Tibial artery (tissue), 4 donors: ENCODE data around the gene CYSRT1.
A peak's percentile ranks its signal among the peaks of the same experiment; 100 is the strongest.

Experiments used
- DNase-seq, 2 donors: peaks; one replicate each; pipeline ENCODE4 v3.0.0-alpha.2; 2019
- H3K27ac ChIP-seq, 2 donors: fragments of 200-600 bp; sonication (generic) in 1 of 2; 1 replicate in 1 of 2; 2 replicates in 1 of 2; pipeline ENCODE4 v1.5.1; 2018 to 2019; ENCODE audit warnings: mild to moderate bottlenecking in 1 of 2
- H3K27me3 ChIP-seq, 2 donors: fragments of 200-600 bp; sonication (generic) in 1 of 2; one replicate each; pipeline versions ENCODE4 v1.5.1 to v1.6.0; 2016 to 2019
- H3K36me3 ChIP-seq, 3 donors: fragments of 200-600 bp; sonication (generic) in 2 of 3; one replicate each; pipeline ENCODE4 v1.5.1; 2016 to 2019; ENCODE audit warnings: mild to moderate bottlenecking in 2 of 3
- H3K4me1 ChIP-seq, 4 donors: fragments of 200-600 bp; sonication (generic) in 2 of 4; 1 replicate in 3 of 4; 2 replicates in 1 of 4; pipeline ENCODE4 v1.5.1; 2016 to 2019
- H3K4me3 ChIP-seq, 2 donors: fragments of 200-600 bp; sonication (generic) in 1 of 2; 1 replicate in 1 of 2; 2 replicates in 1 of 2; pipeline ENCODE4 v1.5.1; 2018 to 2019; ENCODE audit warnings: mild to moderate bottlenecking in 2 of 2
- H3K9me3 ChIP-seq, 3 donors: fragments of 200-600 bp; sonication (generic) in 1 of 3; one replicate each; pipeline ENCODE4 v1.5.1; 2016 to 2019
- intact Hi-C: fragments of 100-400 bp; cut with DNase I; formaldehyde crosslinking; loops from one replicate; pipeline ENCODE4 v1.15.0; 2023; ENCODE audit warnings: low total_unique reads
- TF ChIP-seq, protein P1 (sequence below), 2 experiments: fragments of 200-600 bp in 1 of 2; fragments of 450-650 bp in 1 of 2; IDR thresholded peaks; one replicate each; pipeline ENCODE4 v1.5.1; 2017 to 2019; ENCODE audit warnings: antibody characterized with exemption in 2 of 2, mild to moderate bottlenecking in 1 of 2, moderate library complexity in 1 of 2

Gene CYSRT1

DNA sequence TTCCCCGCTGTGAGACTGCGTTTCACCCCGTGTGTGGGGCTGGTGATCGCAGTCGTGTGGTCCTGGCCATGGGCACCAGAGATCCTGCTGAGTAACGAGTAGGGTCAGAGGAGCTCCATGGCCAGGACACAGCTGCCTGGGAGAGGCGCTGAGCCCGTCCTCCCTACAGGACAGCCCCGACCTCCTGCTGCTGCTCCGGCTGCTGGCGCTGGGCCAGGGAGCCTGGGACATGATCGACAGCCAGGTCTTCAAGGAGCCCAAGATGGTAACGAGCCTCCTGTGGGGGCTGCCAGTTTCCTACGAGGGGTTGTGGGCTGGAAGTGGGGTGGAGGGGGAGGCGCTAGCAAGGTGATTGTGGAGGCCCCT is 41.2 kb downstream of the CYSRT1 start:
- DNase-seq, result no peak
- H3K27ac ChIP-seq, result no peak overlapping the region
- intact Hi-C loops, result no loop called here
- H3K27me3 ChIP-seq, result no peaks in the 10 kb centered on the region
- no peak overlapping the region for H3K4me3 ChIP-seq
- peaks cover 20 to 79% (median 53%) of the 10 kb centered on the region in 3 donors for H3K36me3 ChIP-seq
- TF ChIP-seq, protein P1, sequence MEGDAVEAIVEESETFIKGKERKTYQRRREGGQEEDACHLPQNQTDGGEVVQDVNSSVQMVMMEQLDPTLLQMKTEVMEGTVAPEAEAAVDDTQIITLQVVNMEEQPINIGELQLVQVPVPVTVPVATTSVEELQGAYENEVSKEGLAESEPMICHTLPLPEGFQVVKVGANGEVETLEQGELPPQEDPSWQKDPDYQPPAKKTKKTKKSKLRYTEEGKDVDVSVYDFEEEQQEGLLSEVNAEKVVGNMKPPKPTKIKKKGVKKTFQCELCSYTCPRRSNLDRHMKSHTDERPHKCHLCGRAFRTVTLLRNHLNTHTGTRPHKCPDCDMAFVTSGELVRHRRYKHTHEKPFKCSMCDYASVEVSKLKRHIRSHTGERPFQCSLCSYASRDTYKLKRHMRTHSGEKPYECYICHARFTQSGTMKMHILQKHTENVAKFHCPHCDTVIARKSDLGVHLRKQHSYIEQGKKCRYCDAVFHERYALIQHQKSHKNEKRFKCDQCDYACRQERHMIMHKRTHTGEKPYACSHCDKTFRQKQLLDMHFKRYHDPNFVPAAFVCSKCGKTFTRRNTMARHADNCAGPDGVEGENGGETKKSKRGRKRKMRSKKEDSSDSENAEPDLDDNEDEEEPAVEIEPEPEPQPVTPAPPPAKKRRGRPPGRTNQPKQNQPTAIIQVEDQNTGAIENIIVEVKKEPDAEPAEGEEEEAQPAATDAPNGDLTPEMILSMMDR (IDR thresholded peaks at IDR 0.05), result no peak
- H3K9me3 ChIP-seq, result no peaks in the 10 kb centered on the region
- H3K4me1 ChIP-seq, result peaks cover 5 to 30% (median 22%) of the 10 kb centered on the region in 4 donors

GRCh38 chr9:137266585-137267453 is 41.8 kb downstream of the CYSRT1 start:
- no peak overlapping the region for H3K27ac ChIP-seq
- H3K27me3 ChIP-seq, result peaks cover 0 to under 1% of the 10 kb centered on the region in 2 donors
- TF ChIP-seq, protein P1 (IDR thresholded peaks at IDR 0.05), result no peak
- DNase-seq, result no peak
- H3K9me3 ChIP-seq, result no peaks in the 10 kb centered on the region
- H3K4me3 ChIP-seq, result no peak overlapping the region
- intact Hi-C loops, result no loop called here
- peaks cover 23 to 86% (median 55%) of the 10 kb centered on the region in 3 donors for H3K36me3 ChIP-seq
- H3K4me1 ChIP-seq, result peaks cover 5 to 30% (median 24%) of the 10 kb centered on the region in 4 donors

GRCh38 chr9:137267933-137268355 is 43.0 kb downstream of the CYSRT1 start:
- Histone ChIP-seq H3K4me1 (peaks cover 5 to 36% (median 24%) of the 10 kb centered on the region in 4 donors), H3K4me3 (no peak overlapping the region), H3K27me3 (peaks cover 0 to 11% of the 10 kb centered on the region in 2 donors), H3K27ac (peak overlapping the region in 1 of 2 donors; percentile 69), H3K9me3 (no peaks in the 10 kb centered on the region), H3K36me3 (peaks cover 34 to 93% (median 62%) of the 10 kb centered on the region in 3 donors)
- TF ChIP-seq, protein P1 (IDR thresholded peaks at IDR 0.05), result no peak
- intact Hi-C loops, result no loop called here
- no peak for DNase-seq

DNA sequence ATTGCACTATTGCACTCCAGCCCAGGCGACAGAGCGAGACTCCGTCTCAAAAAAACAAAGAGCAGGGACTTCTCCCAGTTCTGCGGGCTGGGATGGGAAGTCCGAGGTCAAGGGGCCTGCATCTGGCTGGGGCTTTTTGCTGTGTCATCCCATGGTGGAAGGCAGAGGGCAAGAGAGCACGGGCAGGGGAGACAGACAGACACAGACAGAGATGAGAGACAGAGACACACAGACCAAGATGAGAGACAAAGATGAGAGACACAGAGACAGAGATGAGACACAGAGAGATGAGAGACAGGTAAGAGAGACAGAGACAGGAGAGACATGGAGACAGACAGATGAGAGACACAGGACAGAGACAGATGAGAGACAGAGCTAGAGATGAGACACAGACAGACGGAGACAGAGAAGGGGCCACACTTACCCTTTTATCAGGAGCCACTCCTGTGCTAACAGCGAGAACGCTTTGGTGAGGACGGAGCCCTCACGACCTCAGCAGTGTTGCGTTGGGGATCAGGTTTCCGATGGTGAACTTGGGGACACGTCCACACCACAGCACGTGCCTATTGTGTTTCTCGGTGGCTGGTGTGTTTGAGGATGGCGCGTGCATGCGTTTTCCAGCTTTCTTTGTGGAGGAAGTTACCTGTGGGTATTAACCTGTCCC is 43.7 kb downstream of the CYSRT1 start:
- H3K27me3 ChIP-seq, result peaks cover 0 to 17% of the 10 kb centered on the region in 2 donors
- H3K4me3 ChIP-seq, result no peak overlapping the region
- TF ChIP-seq, protein P1 (IDR thresholded peaks at IDR 0.05), result no peak
- no peaks in the 10 kb centered on the region for H3K9me3 ChIP-seq
- DNase-seq, result no peak
- intact Hi-C loops, result no loop called here
- H3K4me1 ChIP-seq, result peaks cover 5 to 36% (median 24%) of the 10 kb centered on the region in 4 donors
- peak overlapping the region; percentile 69 to 78 for H3K27ac ChIP-seq
- peaks cover 36 to 93% (median 62%) of the 10 kb centered on the region in 3 donors for H3K36me3 ChIP-seq

- Histone ChIP-seq H3K27me3 (peaks cover 0 to 23% of the 10 kb centered on the region in 2 donors), H3K4me1 (peaks cover 5 to 36% (median 24%) of the 10 kb centered on the region in 4 donors), H3K4me3 (no peak overlapping the region), H3K27ac (peak overlapping the region; percentile 69 to 78), H3K9me3 (no peaks in the 10 kb centered on the region), H3K36me3 (peaks cover 30 to 90% (median 61%) of the 10 kb centered on the region in 3 donors)
- DNase-seq, result peak; percentile 50 to 89
- intact Hi-C loops, result no loop called here
- TF ChIP-seq, protein P1 (IDR thresholded peaks at IDR 0.05), result no peak
Observed at GRCh38 chr9:137269231-137269772, 44.3 kb downstream of the CYSRT1 start.
